HepG2 (cell line): ENCODE data around the gene ONECUT2. TPM values are rescaled to one million over a fixed set of nuclear protein-coding genes. Genes with fewer than 3 reads are reported as not detected.

Experiments used
- BRD4 ChIP-seq: sonication (generic); formaldehyde crosslinking; IDR thresholded peaks from 2 replicates; pipeline ENCODE4 v1.4.0; 2020; ENCODE audit warnings: missing genetic modification reagents
- ELF4 ChIP-seq: sonication (generic); formaldehyde crosslinking; IDR thresholded peaks from 2 replicates; pipeline ENCODE4 v1.5.0; 2020; ENCODE audit warnings: missing genetic modification reagents, mild to moderate bottlenecking, moderate library complexity, borderline replicate concordance
- IKZF5 ChIP-seq: IDR thresholded peaks from 2 replicates; pipeline ENCODE4 v1.6.1; 2018; ENCODE audit warnings: missing genetic modification reagents, mild to moderate bottlenecking, missing compliant biosample characterization
- KDM6A ChIP-seq: IDR thresholded peaks from 2 replicates; pipeline ENCODE4 v1.6.1; 2016; ENCODE audit warnings: low read depth
- KLF13 ChIP-seq: sonication (generic); formaldehyde crosslinking; IDR thresholded peaks from 2 replicates; pipeline ENCODE4 v1.4.0; 2020; ENCODE audit warnings: mild to moderate bottlenecking, missing genetic modification reagents
- MIER3 ChIP-seq: IDR thresholded peaks from 2 replicates; pipeline ENCODE4 v1.6.1; 2016; ENCODE audit warnings: missing compliant biosample characterization, borderline replicate concordance
- PBX2 ChIP-seq: IDR thresholded peaks from 2 replicates; pipeline ENCODE4 v1.6.1; 2016; ENCODE audit warnings: control low read depth
- PCBP1 ChIP-seq: fragments of 200-400 bp; formaldehyde crosslinking; IDR thresholded peaks from 2 replicates; pipeline ENCODE4 v1.6.1; 2017; ENCODE audit warnings: mild to moderate bottlenecking, low read depth, low read length, borderline replicate concordance
- PHF21A ChIP-seq: sonication (generic); formaldehyde crosslinking; IDR thresholded peaks from 2 replicates; pipeline ENCODE4 v1.5.0; 2020; ENCODE audit warnings: mild to moderate bottlenecking, missing genetic modification reagents
- PRMT3 ChIP-seq: sonication (generic); formaldehyde crosslinking; IDR thresholded peaks from 2 replicates; pipeline ENCODE4 v1.8.1; 2022; ENCODE audit warnings: low read depth, mild to moderate bottlenecking, moderate library complexity, missing genetic modification reagents, borderline replicate concordance
- REST ChIP-seq, 2 experiments: IDR thresholded peaks; 2 replicates each; pipeline ENCODE4 v1.6.1; 2011 to 2012; ENCODE audit warnings: low read length in 2 of 2, borderline replicate concordance in 1 of 2, low read depth in 1 of 2, mild to moderate bottlenecking in 1 of 2, moderate library complexity in 1 of 2
- RFXANK ChIP-seq: IDR thresholded peaks from 2 replicates; pipeline ENCODE4 v1.6.1; 2016
- ZBTB7B ChIP-seq: sonication (generic); formaldehyde crosslinking; IDR thresholded peaks from 2 replicates; pipeline ENCODE4 v1.4.0; 2020; ENCODE audit warnings: missing genetic modification reagents
- ZFP36L1 ChIP-seq: sonication (generic); formaldehyde crosslinking; IDR thresholded peaks from 2 replicates; pipeline ENCODE4 v1.8.0; 2022; ENCODE audit warnings: mild to moderate bottlenecking, missing genetic modification reagents, moderate library complexity
- ZNF253 ChIP-seq: sonication (generic); formaldehyde crosslinking; IDR thresholded peaks from 2 replicates; pipeline ENCODE4 v1.8.0; 2022; ENCODE audit warnings: mild to moderate bottlenecking, missing genetic modification reagents, borderline replicate concordance
- ZNF280B ChIP-seq: sonication (generic); formaldehyde crosslinking; IDR thresholded peaks from 2 replicates; pipeline ENCODE4 v1.5.0; 2020; ENCODE audit warnings: missing genetic modification reagents, mild to moderate bottlenecking, borderline replicate concordance
- ZNF468 ChIP-seq: sonication (generic); formaldehyde crosslinking; IDR thresholded peaks from 2 replicates; pipeline ENCODE4 v1.8.0; 2022; ENCODE audit warnings: mild to moderate bottlenecking, moderate library complexity, missing genetic modification reagents
- ZNF580 ChIP-seq: IDR thresholded peaks from 2 replicates; pipeline ENCODE4 v1.6.1; 2016; ENCODE audit warnings: low read depth, borderline replicate concordance
- ZNF775 ChIP-seq: sonication (generic); formaldehyde crosslinking; IDR thresholded peaks from 2 replicates; pipeline ENCODE4 v1.4.0; 2020; ENCODE audit warnings: missing genetic modification reagents, mild to moderate bottlenecking, moderate library complexity, borderline replicate concordance
- ZNF784 ChIP-seq: sonication (generic); formaldehyde crosslinking; IDR thresholded peaks from 2 replicates; pipeline ENCODE4 v1.5.1; 2020; ENCODE audit warnings: missing genetic modification reagents, mild to moderate bottlenecking, borderline replicate concordance
- ZSCAN25 ChIP-seq: sonication (generic); formaldehyde crosslinking; IDR thresholded peaks from 2 replicates; pipeline ENCODE4 v1.8.0; 2022; ENCODE audit warnings: mild to moderate bottlenecking, missing genetic modification reagents
- polyA plus RNA-seq, 8 experiments: library from polyadenylated mRNA; depleted of rRNA in 3 of 8; stranded (reverse) in 7 of 8; unstranded in 1 of 8; fragments of >200 nt; fragmentation: Illumina TruSeq in 4 of 8; extraction: Trizol in 4 of 8; gene quantifications; 2 replicates each; pipeline versions ENCODE4 v1.2.1 to v1.2.3, GENCODE V29; 2011 to 2016; ENCODE audit warnings: low read depth in 4 of 8, missing spikeins in 1 of 8, mixed read lengths in 1 of 8; ENCODE audit not compliant: insufficient read depth in 1 of 8
- total RNA-seq, 5 experiments: library from RNA; depleted of rRNA; stranded (reverse); fragments of >200 nt; fragmentation: Illumina TruSeq; extraction: Trizol; gene quantifications; 2 replicates each; pipeline ENCODE4 v1.2.3, GENCODE V29; 2016; ENCODE audit warnings: low read depth in 1 of 5

The ONECUT2 gene
- total and polyA plus RNA-seq, 2 of the 13 experiments (the other 11 are each of a cell fraction or from before 2014, with no cell fraction given), result 3.0 to 3.2 TPM

- TF ChIP-seq ZSCAN25 (CRISPR knock-in tag) (peak; percentile 94), ZNF784 (CRISPR knock-in tag) (no peak), PBX2 (CRISPR knock-in tag) (no peak), MIER3 (no peak), ZFP36L1 (CRISPR knock-in tag) (no peak), RFXANK (CRISPR knock-in tag) (no peak), ZNF775 (CRISPR knock-in tag) (peak; percentile 96), REST (IDR thresholded peaks at IDR 0.05; ENCODE audit: borderline replicate concordance in 1 of 2, low read depth in 1 of 2, low read length in 2 of 2) (no peak), PHF21A (CRISPR knock-in tag) (peak; percentile 36; the same call in 1 of the 2 replicates), ZNF253 (CRISPR knock-in tag) (no peak), PRMT3 (CRISPR knock-in tag) (no peak), ELF4 (CRISPR knock-in tag) (no peak), ZBTB7B (no peak), IKZF5 (no peak), ZNF280B (CRISPR knock-in tag) (no peak), ZNF468 (CRISPR knock-in tag) (no peak), PCBP1 (no peak), KDM6A (CRISPR knock-in tag) (no peak), ZNF580 (no peak), BRD4 (CRISPR knock-in tag) (no peak), KLF13 (CRISPR knock-in tag) (no peak)
These were observed 92.5 kb downstream of the ONECUT2 start (continued) for GRCh38 chr18:57527556-57528229.
